K562 (cell line): Measurements from ENCODE around the gene ATOH8.

Experiments
- CHD2 ChIP-seq: IDR thresholded peaks from 2 replicates; pipeline ENCODE4 v1.6.1; 2011; ENCODE audit warnings: low read depth, low read length
- HDGF ChIP-seq: fragments of 450-650 bp; IDR thresholded peaks from 2 replicates; pipeline ENCODE4 v1.6.1; 2016
- MCM2 ChIP-seq: fragments of 450-650 bp; IDR thresholded peaks from 2 replicates; pipeline ENCODE4 v1.6.1; 2017; ENCODE audit warnings: low read depth, mild to moderate bottlenecking
- NR1H2 ChIP-seq: sonication (generic); formaldehyde crosslinking; IDR thresholded peaks from 2 replicates; pipeline ENCODE4 v1.4.0; 2020; ENCODE audit warnings: mild to moderate bottlenecking, missing genetic modification reagents
- POLR2A ChIP-seq: fragments of 450-650 bp; conservative IDR thresholded peaks from 2 replicates; pipeline ENCODE4 v1.6.1; 2016
- POLR2AphosphoS5 ChIP-seq: IDR thresholded peaks from 2 replicates; pipeline ENCODE4 v1.6.1; 2011; ENCODE audit warnings: mild to moderate bottlenecking, low read depth, low read length, moderate library complexity; ENCODE audit not compliant: control insufficient read depth, insufficient read depth
- RAD21 ChIP-seq, 2 experiments: fragments of 250-450 bp in 1 of 2; fragments of 450-650 bp in 1 of 2; sonication (Bioruptor Pico) in 1 of 2; formaldehyde crosslinking in 1 of 2; IDR thresholded peaks in 1 of 2; conservative IDR thresholded peaks in 1 of 2; 2 replicates each; pipeline versions ENCODE4 v1.4.0 to v1.8.0; 2020 to 2022; ENCODE audit warnings: mild to moderate bottlenecking in 2 of 2, moderate library complexity in 1 of 2
- RBM22 ChIP-seq: fragments of 200-400 bp; formaldehyde crosslinking; IDR thresholded peaks from 2 replicates; pipeline ENCODE4 v1.6.1; 2018; ENCODE audit warnings: low read length, low read depth; ENCODE audit not compliant: poor library complexity, severe bottlenecking
- SOX6 ChIP-seq: fragments of 450-650 bp; IDR thresholded peaks from 2 replicates; pipeline ENCODE4 v1.6.1; 2014; ENCODE audit warnings: mild to moderate bottlenecking
- TF ChIP-seq, protein P1 (sequence below): sonication (generic); formaldehyde crosslinking; IDR thresholded peaks from 2 replicates; pipeline ENCODE4 v1.4.0; 2020; ENCODE audit warnings: mild to moderate bottlenecking, missing genetic modification reagents
- TF ChIP-seq, protein P2 (sequence below): fragments of 450-650 bp; IDR thresholded peaks from 2 replicates; pipeline ENCODE4 v1.6.1; 2018; ENCODE audit warnings: mild to moderate bottlenecking, low read depth; ENCODE audit not compliant: partially characterized antibody
- TF ChIP-seq, protein P3 (sequence below), 3 experiments: fragments of 200-800 bp in 1 of 3; fragments of 250-450 bp in 1 of 3; fragments of 450-650 bp in 1 of 3; sonication (Bioruptor Pico) in 1 of 3; sonication (Bioruptor generic) in 1 of 3; formaldehyde crosslinking in 1 of 3; IDR thresholded peaks; 2 replicates each; pipeline versions ENCODE4 v1.6.1 to v1.8.0; 2016 to 2022; ENCODE audit warnings: mild to moderate bottlenecking in 2 of 3, missing genetic modification characterization in 2 of 3, missing compliant biosample characterization in 1 of 3, moderate library complexity in 1 of 3
- TF ChIP-seq, protein P4 (sequence below), 3 experiments: IDR thresholded peaks in 2 of 3; conservative IDR thresholded peaks in 1 of 3; 2 replicates each; pipeline ENCODE4 v1.5.1; 2011 to 2012; ENCODE audit warnings: low read length in 3 of 3, mild to moderate bottlenecking in 3 of 3, control low read depth in 2 of 3, improper control_type of control experiment in 1 of 3, inconsistent platforms in 1 of 3, low read depth in 1 of 3, mixed read lengths in 1 of 3, moderate library complexity in 1 of 3; ENCODE audit not compliant: insufficient read depth in 2 of 3

DNA sequence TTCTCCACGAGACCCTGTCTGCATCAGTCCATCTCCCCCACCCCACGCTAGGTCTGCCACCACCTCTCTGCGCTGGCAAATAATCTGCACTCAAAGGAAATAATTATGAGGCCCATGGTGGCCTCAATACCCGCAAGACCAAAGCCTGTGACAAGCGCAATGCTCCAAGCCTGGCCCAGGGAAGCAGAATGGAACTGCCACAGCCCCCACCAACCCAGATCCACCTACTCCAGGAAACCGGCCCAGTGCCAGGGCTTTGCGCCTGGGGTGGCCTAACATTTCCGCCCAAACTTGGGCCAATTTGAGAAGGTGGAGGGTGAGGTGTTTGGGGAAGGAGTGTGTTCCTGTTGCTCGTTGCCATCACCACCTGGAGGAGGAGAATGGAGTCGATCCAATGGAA lies 26.0 kb upstream of the ATOH8 start:
- TF ChIP-seq MCM2 (no peak), HDGF (no peak), POLR2AphosphoS5 (no peak), RBM22 (no peak), RAD21 (CRISPR knock-in tag; conservative IDR thresholded peaks at IDR 0.05 in 1 of 2, IDR thresholded peaks at IDR 0.05 in 1 of 2) (no peak), POLR2A (no peak), NR1H2 (CRISPR knock-in tag) (no peak), SOX6 (no peak), CHD2 (no peak)
- TF ChIP-seq, protein P1, sequence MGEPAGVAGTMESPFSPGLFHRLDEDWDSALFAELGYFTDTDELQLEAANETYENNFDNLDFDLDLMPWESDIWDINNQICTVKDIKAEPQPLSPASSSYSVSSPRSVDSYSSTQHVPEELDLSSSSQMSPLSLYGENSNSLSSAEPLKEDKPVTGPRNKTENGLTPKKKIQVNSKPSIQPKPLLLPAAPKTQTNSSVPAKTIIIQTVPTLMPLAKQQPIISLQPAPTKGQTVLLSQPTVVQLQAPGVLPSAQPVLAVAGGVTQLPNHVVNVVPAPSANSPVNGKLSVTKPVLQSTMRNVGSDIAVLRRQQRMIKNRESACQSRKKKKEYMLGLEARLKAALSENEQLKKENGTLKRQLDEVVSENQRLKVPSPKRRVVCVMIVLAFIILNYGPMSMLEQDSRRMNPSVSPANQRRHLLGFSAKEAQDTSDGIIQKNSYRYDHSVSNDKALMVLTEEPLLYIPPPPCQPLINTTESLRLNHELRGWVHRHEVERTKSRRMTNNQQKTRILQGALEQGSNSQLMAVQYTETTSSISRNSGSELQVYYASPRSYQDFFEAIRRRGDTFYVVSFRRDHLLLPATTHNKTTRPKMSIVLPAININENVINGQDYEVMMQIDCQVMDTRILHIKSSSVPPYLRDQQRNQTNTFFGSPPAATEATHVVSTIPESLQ (CRISPR knock-in tag), result no peak
- TF ChIP-seq, protein P2, sequence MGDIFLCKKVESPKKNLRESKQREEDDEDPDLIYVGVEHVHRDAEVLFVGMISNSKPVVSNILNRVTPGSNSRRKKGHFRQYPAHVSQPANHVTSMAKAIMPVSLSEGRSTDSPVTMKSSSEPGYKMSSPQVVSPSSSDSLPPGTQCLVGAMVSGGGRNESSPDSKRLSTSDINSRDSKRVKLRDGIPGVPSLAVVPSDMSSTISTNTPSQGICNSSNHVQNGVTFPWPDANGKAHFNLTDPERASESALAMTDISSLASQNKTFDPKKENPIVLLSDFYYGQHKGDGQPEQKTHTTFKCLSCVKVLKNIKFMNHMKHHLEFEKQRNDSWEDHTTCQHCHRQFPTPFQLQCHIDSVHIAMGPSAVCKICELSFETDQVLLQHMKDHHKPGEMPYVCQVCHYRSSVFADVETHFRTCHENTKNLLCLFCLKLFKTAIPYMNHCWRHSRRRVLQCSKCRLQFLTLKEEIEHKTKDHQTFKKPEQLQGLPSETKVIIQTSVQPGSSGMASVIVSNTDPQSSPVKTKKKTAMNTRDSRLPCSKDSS, result no peak
- TF ChIP-seq, protein P3, sequence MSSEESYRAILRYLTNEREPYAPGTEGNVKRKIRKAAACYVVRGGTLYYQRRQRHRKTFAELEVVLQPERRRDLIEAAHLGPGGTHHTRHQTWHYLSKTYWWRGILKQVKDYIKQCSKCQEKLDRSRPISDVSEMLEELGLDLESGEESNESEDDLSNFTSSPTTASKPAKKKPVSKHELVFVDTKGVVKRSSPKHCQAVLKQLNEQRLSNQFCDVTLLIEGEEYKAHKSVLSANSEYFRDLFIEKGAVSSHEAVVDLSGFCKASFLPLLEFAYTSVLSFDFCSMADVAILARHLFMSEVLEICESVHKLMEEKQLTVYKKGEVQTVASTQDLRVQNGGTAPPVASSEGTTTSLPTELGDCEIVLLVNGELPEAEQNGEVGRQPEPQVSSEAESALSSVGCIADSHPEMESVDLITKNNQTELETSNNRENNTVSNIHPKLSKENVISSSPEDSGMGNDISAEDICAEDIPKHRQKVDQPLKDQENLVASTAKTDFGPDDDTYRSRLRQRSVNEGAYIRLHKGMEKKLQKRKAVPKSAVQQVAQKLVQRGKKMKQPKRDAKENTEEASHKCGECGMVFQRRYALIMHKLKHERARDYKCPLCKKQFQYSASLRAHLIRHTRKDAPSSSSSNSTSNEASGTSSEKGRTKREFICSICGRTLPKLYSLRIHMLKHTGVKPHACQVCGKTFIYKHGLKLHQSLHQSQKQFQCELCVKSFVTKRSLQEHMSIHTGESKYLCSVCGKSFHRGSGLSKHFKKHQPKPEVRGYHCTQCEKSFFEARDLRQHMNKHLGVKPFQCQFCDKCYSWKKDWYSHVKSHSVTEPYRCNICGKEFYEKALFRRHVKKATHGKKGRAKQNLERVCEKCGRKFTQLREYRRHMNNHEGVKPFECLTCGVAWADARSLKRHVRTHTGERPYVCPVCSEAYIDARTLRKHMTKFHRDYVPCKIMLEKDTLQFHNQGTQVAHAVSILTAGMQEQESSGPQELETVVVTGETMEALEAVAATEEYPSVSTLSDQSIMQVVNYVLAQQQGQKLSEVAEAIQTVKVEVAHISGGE (CRISPR knock-in tag; IDR thresholded peaks at IDR 0.05), result no peak
- TF ChIP-seq, protein P4, sequence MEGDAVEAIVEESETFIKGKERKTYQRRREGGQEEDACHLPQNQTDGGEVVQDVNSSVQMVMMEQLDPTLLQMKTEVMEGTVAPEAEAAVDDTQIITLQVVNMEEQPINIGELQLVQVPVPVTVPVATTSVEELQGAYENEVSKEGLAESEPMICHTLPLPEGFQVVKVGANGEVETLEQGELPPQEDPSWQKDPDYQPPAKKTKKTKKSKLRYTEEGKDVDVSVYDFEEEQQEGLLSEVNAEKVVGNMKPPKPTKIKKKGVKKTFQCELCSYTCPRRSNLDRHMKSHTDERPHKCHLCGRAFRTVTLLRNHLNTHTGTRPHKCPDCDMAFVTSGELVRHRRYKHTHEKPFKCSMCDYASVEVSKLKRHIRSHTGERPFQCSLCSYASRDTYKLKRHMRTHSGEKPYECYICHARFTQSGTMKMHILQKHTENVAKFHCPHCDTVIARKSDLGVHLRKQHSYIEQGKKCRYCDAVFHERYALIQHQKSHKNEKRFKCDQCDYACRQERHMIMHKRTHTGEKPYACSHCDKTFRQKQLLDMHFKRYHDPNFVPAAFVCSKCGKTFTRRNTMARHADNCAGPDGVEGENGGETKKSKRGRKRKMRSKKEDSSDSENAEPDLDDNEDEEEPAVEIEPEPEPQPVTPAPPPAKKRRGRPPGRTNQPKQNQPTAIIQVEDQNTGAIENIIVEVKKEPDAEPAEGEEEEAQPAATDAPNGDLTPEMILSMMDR (IDR thresholded peaks at IDR 0.05 in 2 of 3, conservative IDR thresholded peaks at IDR 0.05 in 1 of 3; ENCODE audit: insufficient read depth in 2 of 3, low read depth in 1 of 3, low read length in 3 of 3), result no peak
